Fibroblast of lung (primary cell): Measurements from ENCODE around the gene FHIT.

Experiments
- EZH2 ChIP-seq: IDR thresholded peaks from 2 replicates; pipeline ENCODE4 v1.5.1; 2012; ENCODE audit warnings: low read length, control low read depth, mild to moderate bottlenecking; ENCODE audit errors: missing control alignments
- TF ChIP-seq, protein P1 (sequence below), 2 donors: IDR thresholded peaks in 1 of 2; conservative IDR thresholded peaks in 1 of 2; 1 replicate in 1 of 2; 2 replicates in 1 of 2; pipeline ENCODE4 v1.5.1; 2011 to 2012; ENCODE audit warnings: low read length in 2 of 2, control low read depth in 1 of 2, inconsistent platforms in 1 of 2, low read depth in 1 of 2, mild to moderate bottlenecking in 1 of 2

DNA sequence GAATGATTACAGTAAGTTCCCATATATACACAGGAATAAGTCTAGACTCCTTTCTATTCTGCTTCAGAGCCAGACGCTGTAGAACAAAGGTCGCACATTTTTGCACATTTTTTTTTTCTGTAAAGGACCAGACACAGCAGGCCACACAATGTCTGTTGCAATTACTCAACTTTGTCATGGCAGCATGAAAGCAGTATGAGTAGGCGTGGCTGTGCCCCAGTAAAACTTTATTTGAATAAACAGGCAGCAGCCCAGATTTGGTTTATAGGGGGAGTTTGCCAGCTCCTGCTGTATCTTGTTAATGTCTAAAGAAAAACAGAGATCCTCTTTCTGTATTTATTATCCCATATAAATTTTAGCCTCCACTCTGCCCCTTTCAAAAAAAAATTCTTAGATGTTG lies 708.3 kb downstream of the FHIT start:
- TF ChIP-seq, protein P1, sequence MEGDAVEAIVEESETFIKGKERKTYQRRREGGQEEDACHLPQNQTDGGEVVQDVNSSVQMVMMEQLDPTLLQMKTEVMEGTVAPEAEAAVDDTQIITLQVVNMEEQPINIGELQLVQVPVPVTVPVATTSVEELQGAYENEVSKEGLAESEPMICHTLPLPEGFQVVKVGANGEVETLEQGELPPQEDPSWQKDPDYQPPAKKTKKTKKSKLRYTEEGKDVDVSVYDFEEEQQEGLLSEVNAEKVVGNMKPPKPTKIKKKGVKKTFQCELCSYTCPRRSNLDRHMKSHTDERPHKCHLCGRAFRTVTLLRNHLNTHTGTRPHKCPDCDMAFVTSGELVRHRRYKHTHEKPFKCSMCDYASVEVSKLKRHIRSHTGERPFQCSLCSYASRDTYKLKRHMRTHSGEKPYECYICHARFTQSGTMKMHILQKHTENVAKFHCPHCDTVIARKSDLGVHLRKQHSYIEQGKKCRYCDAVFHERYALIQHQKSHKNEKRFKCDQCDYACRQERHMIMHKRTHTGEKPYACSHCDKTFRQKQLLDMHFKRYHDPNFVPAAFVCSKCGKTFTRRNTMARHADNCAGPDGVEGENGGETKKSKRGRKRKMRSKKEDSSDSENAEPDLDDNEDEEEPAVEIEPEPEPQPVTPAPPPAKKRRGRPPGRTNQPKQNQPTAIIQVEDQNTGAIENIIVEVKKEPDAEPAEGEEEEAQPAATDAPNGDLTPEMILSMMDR (conservative IDR thresholded peaks at IDR 0.05 in 1 of 2, IDR thresholded peaks at IDR 0.05 in 1 of 2; ENCODE audit: low read depth in 1 of 2, low read length in 2 of 2) = no peak
- no peak for TF ChIP-seq EZH2
